Activated T-cell treated with anti-CD3 and anti-CD28 coated beads, Interleukin-2, amount 50 U/mL, for 4 hours (primary cell): ENCODE results near the gene MDGA2. TPM values are rescaled to one million over a fixed set of nuclear protein-coding genes. Genes with fewer than 3 reads are reported as not detected.

Source experiments
- ATAC-seq, 2 donors: fragments of 200-7000 bp; cut with Tn5 transposase; one replicate each; pipeline ENCODE4 v1.10.0; 2021
- DNase-seq: peaks from one replicate; pipeline ENCODE4 v3.0.0-alpha.2; 2020
- H3K27me3 Mint-ChIP-seq: one replicate; pipeline ENCODE4 v1.8.0; 2021; ENCODE audit warnings: low read depth, mixed read lengths
- H3K36me3 Mint-ChIP-seq: one replicate; pipeline ENCODE4 v1.8.0; 2022; ENCODE audit warnings: mixed read lengths; ENCODE audit not compliant: insufficient read depth
- H3K4me1 Mint-ChIP-seq: one replicate; pipeline ENCODE4 v1.8.0; 2021; ENCODE audit warnings: low read depth, mixed read lengths
- H3K4me3 Mint-ChIP-seq: one replicate; pipeline ENCODE4 v1.8.0; 2021; ENCODE audit warnings: mild to moderate bottlenecking, moderate library complexity, mixed read lengths
- H3K9me3 Mint-ChIP-seq: one replicate; pipeline ENCODE4 v1.8.0; 2021; ENCODE audit warnings: mixed read lengths
- total RNA-seq, 3 donors: library from RNA; stranded (reverse); gene quantifications; one replicate each; pipeline ENCODE4 v1.2.1, GENCODE V29; 2021

The MDGA2 gene
- total RNA-seq, 3 donors from 2014 or later, result not detected

- Mint-ChIP-seq H3K9me3 (peaks cover 17% of the 10 kb centered on the region), H3K36me3 (no peaks in the 10 kb centered on the region), H3K27me3 (no peaks in the 10 kb centered on the region), H3K4me3 (no peak overlapping the region), H3K4me1 (no peaks in the 10 kb centered on the region)
- no peak for DNase-seq
- ATAC-seq, result no peak
These were observed 284.4 kb downstream of the MDGA2 start for GRCh38 chr14:47390831-47391504.

DNA sequence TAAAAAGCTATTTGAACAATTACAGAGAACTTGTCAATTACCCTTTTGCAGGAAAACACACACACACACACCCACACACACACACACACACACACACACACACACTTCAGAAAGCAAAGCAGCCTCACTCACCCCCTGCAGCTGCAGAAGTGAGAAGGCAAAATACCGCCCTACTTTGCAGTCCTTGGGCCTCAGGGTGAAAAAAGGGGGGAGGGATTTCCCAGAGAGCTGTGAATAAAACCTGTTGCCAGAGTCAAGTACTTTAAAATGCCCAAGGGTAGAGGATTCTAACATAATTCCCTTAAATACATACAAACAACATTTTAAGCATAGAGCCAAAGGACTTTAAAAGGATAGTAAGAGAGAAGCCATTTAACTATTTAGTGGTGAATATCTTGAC, 285.9 kb downstream of the MDGA2 start:
- Mint-ChIP-seq H3K27me3 (no peaks in the 10 kb centered on the region), H3K4me3 (no peak overlapping the region), H3K9me3 (peaks cover 17% of the 10 kb centered on the region), H3K36me3 (no peaks in the 10 kb centered on the region), H3K4me1 (no peaks in the 10 kb centered on the region)
- ATAC-seq (no peak), DNase-seq (no peak)

- no peak for DNase-seq
- Mint-ChIP-seq H3K36me3 (no peaks in the 10 kb centered on the region), H3K4me3 (no peak overlapping the region), H3K4me1 (no peaks in the 10 kb centered on the region), H3K27me3 (no peaks in the 10 kb centered on the region), H3K9me3 (peaks cover 6% of the 10 kb centered on the region)
- ATAC-seq, result no peak
These were observed 309.4 kb downstream of the MDGA2 start for GRCh38 chr14:47366006-47366405.

- Mint-ChIP-seq H3K9me3 (peaks cover 9% of the 10 kb centered on the region), H3K4me1 (no peaks in the 10 kb centered on the region), H3K36me3 (no peaks in the 10 kb centered on the region), H3K27me3 (no peaks in the 10 kb centered on the region), H3K4me3 (no peak overlapping the region)
- DNase-seq, result no peak
- ATAC-seq, result no peak
These were observed 310.2 kb downstream of the MDGA2 start for GRCh38 chr14:47365233-47365632.

DNA sequence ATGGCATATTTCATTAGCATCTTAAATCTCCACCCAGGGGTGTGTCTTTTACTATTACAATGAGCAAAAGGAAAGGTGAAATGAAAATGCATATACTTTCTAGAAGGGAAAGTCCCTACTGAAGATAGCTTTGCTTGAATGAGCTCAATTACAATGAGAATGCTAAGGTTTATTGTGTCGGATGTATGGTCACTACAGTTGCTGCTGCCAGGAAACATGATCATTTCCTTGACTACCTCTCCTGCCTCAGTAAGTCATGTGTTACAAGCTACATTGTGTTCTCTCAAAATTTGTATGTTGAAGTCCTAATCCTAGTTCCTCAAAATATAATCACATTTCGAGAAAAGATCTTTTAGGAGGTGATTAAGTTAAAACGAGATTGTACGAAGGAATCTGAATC, 322.2 kb downstream of the MDGA2 start:
- DNase-seq (no peak), ATAC-seq (no peak)
- no peaks in the 10 kb centered on the region for H3K36me3 Mint-ChIP-seq
- H3K27me3 Mint-ChIP-seq, result no peaks in the 10 kb centered on the region
- no peaks in the 10 kb centered on the region for H3K4me1 Mint-ChIP-seq
- H3K9me3 Mint-ChIP-seq, result peaks cover 9% of the 10 kb centered on the region
- H3K4me3 Mint-ChIP-seq, result no peak overlapping the region

DNA sequence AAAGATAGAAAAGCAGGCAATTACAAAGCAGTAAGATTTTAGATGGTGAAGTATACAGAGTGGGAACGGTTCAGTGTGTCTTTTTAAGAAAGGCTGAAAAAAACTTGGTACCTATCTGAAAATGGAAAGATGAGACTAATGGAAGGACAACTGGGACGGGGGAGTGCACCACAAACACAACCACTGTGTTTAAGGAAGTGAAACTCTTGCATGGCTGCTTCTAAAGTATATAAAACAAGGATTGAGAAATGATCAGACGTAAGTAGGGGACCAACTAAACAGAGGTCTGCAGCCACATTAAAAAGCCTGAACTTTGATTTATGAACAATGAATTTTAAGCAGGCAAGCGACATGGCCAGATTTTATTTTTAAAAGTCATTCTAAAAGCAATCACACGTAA, 328.6 kb downstream of the MDGA2 start:
- Mint-ChIP-seq H3K4me1 (no peaks in the 10 kb centered on the region), H3K4me3 (no peak overlapping the region), H3K27me3 (no peaks in the 10 kb centered on the region), H3K36me3 (no peaks in the 10 kb centered on the region), H3K9me3 (peaks cover 5% of the 10 kb centered on the region)
- DNase-seq (no peak), ATAC-seq (no peak)

GRCh38 chr14:47345016-47345415, 330.4 kb downstream of the MDGA2 start:
- Mint-ChIP-seq H3K4me1 (no peaks in the 10 kb centered on the region), H3K4me3 (no peak overlapping the region), H3K36me3 (no peaks in the 10 kb centered on the region), H3K9me3 (peaks cover 5% of the 10 kb centered on the region), H3K27me3 (no peaks in the 10 kb centered on the region)
- ATAC-seq (no peak), DNase-seq (no peak)

DNA sequence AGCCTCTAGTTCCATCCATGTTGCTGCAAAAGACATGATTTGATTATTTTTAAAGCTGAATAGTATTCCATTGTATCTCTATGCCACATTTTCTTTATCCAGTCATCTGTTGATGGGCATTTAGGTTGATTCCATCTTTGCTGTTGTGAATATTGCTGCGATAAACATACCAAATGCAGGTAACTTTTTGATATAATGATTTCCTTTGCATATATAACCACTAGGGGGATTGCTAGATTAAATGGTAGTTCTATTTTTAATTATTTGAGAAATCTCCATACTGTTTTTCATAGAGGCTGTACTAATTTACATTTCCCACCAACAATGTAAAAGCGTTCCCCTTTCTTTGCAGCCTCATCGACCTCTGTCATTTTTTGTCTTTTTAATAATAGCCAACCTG, 342.5 kb downstream of the MDGA2 start:
- Mint-ChIP-seq H3K36me3 (no peaks in the 10 kb centered on the region), H3K27me3 (no peaks in the 10 kb centered on the region), H3K4me3 (no peak overlapping the region), H3K9me3 (peaks cover 6% of the 10 kb centered on the region), H3K4me1 (no peaks in the 10 kb centered on the region)
- ATAC-seq (no peak), DNase-seq (no peak)

DNA sequence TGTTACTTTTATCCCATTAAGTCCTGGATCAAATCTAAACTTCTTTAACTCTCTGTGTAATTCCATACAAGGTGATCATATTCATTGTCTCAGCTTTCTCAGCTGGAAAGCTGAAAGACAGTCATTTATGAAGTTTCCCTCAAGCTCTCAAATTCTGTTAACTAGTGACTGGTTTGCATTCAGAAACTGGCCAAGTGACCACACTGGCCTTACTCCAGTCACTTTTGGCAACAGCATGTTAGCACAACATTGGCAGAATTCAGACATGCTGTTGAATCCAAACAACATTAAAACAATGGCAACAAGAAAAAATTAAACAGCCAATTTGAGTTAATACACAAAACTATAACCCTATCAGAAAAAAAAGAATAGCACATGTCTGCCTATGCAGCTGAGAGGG, 343.3 kb downstream of the MDGA2 start:
- DNase-seq, result no peak
- H3K9me3 Mint-ChIP-seq, result peaks cover 6% of the 10 kb centered on the region

GRCh38 chr14:47328376-47328775, 347.0 kb downstream of the MDGA2 start:
- ATAC-seq (no peak), DNase-seq (no peak)
- Mint-ChIP-seq H3K4me3 (no peak overlapping the region), H3K27me3 (no peaks in the 10 kb centered on the region), H3K36me3 (no peaks in the 10 kb centered on the region), H3K9me3 (peaks cover 4% of the 10 kb centered on the region), H3K4me1 (no peaks in the 10 kb centered on the region)

More for the DNA sequence above, 343.3 kb downstream of the MDGA2 start:
- no peaks in the 10 kb centered on the region for H3K4me1 Mint-ChIP-seq
- H3K4me3 Mint-ChIP-seq, result no peak overlapping the region
- H3K27me3 Mint-ChIP-seq, result no peaks in the 10 kb centered on the region
- no peak for ATAC-seq
- H3K36me3 Mint-ChIP-seq, result no peaks in the 10 kb centered on the region

DNA sequence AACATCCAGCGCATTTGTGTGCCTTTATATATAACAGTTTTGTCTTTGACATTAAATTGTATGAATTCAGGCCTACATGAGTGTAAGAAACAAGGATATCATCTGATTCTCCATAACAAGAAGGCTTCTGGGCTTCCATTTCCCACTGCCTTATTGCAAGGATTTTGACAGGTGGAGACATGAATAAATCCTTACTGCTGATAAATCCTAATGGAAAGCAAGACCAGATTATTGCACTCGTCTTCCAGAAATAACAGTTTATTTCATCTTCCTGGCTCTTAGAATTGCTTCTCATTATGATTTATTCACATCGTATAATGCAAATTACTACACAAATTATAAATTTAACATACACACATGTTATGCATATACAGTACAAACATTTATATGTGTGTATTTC, 348.1 kb downstream of the MDGA2 start:
- no peak overlapping the region for H3K4me3 Mint-ChIP-seq
- DNase-seq (no peak), ATAC-seq (no peak)
- H3K36me3 Mint-ChIP-seq, result no peaks in the 10 kb centered on the region
- peaks cover 4% of the 10 kb centered on the region for H3K9me3 Mint-ChIP-seq
- no peaks in the 10 kb centered on the region for H3K4me1 Mint-ChIP-seq
- no peaks in the 10 kb centered on the region for H3K27me3 Mint-ChIP-seq

DNA sequence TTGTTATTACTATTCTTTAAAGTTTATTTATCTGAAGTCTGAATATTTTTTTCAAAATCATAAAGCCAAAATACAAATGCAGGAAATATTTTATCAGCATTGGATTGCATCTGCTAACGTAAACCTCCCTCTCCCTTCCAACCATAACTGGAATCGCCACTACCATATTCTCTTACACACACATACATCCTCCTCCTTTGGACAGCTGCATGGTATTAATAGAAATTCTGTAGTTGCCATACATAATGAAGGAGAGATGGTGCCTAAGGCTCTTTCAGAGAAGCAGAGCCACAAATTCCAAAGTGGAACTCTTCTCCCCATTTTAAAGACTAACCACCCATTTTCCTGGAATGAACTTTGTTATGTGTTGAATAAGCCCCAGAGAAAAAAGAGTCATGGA, 352.7 kb downstream of the MDGA2 start:
- peaks cover 11% of the 10 kb centered on the region for H3K9me3 Mint-ChIP-seq
- H3K27me3 Mint-ChIP-seq, result no peaks in the 10 kb centered on the region
- ATAC-seq (no peak), DNase-seq (no peak)
- H3K36me3 Mint-ChIP-seq, result no peaks in the 10 kb centered on the region
- H3K4me3 Mint-ChIP-seq, result no peak overlapping the region
- H3K4me1 Mint-ChIP-seq, result no peaks in the 10 kb centered on the region

GRCh38 chr14:47302121-47302520, 373.3 kb downstream of the MDGA2 start:
- DNase-seq (no peak), ATAC-seq (no peak)
- no peaks in the 10 kb centered on the region for H3K4me1 Mint-ChIP-seq
- no peaks in the 10 kb centered on the region for H3K27me3 Mint-ChIP-seq
- no peak overlapping the region for H3K4me3 Mint-ChIP-seq
- no peaks in the 10 kb centered on the region for H3K9me3 Mint-ChIP-seq
- no peaks in the 10 kb centered on the region for H3K36me3 Mint-ChIP-seq

DNA sequence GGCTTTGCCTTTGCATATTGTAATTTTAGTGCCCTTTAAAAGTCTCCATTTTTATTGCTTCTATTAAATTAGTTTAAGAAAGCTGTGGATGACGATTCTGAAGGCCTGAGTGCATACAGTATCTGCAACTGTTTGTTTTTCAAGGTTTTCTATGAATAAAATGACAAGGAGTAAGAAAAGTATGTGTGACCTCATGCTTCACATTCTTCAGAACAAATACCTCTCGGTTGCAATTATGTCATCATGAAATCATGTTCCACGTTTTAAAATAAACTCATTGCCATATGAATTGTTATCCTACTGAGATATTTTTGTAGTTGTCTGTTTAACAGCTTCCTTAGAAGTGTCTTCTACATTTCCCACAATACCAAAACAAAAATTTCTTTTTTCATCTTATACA, 374.6 kb downstream of the MDGA2 start:
- no peaks in the 10 kb centered on the region for H3K27me3 Mint-ChIP-seq
- DNase-seq, result no peak
- H3K4me3 Mint-ChIP-seq, result no peak overlapping the region
- ATAC-seq, result no peak
- no peaks in the 10 kb centered on the region for H3K36me3 Mint-ChIP-seq
- peaks cover 4% of the 10 kb centered on the region for H3K9me3 Mint-ChIP-seq
- no peaks in the 10 kb centered on the region for H3K4me1 Mint-ChIP-seq

- Mint-ChIP-seq H3K4me3 (no peak overlapping the region), H3K9me3 (peaks cover 8% of the 10 kb centered on the region), H3K36me3 (no peaks in the 10 kb centered on the region), H3K27me3 (no peaks in the 10 kb centered on the region), H3K4me1 (no peaks in the 10 kb centered on the region)
- ATAC-seq, result no peak
- no peak for DNase-seq
These were observed 378.0 kb downstream of the MDGA2 start for GRCh38 chr14:47297374-47297773.

DNA sequence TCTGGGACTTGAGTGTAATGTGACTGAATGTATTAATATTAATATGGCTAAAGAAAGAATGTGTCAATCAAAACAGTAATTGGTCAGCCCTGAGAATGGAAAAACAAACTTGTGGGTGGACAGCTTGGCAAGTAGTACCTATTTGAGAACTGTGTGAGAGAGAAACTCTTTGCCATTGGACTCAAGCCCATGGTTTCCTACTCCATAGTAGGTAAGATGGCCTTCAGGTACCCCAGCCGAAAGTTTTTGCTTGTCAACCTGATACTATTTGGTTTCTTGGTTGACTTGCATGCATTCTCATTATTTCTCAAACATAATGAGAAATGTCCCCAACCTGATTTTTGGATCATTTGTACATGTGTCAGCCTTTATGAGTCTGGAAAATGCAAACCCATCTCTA, 391.1 kb downstream of the MDGA2 start:
- Mint-ChIP-seq H3K36me3 (no peaks in the 10 kb centered on the region), H3K4me3 (no peak overlapping the region), H3K27me3 (no peaks in the 10 kb centered on the region), H3K4me1 (no peaks in the 10 kb centered on the region), H3K9me3 (no peaks in the 10 kb centered on the region)
- no peak for DNase-seq
- ATAC-seq, result no peak
